GM23248 (cell line): ENCODE data around the gene PTPRD. TPM values are rescaled to one million over a fixed set of nuclear protein-coding genes. Genes with fewer than 3 reads are reported as not detected.

Experiments used
- DNase-seq: peaks from one replicate; pipeline ENCODE4 v3.0.0-alpha.2; 2015
- H2AFZ ChIP-seq: fragments of 200-600 bp; sonication (generic); 2 replicates; pipeline ENCODE4 v1.6.1; 2016; ENCODE audit warnings: antibody characterized with exemption
- H3F3A ChIP-seq: fragments of 200-600 bp; sonication (generic); 2 replicates; pipeline ENCODE4 v1.6.1; 2016; ENCODE audit warnings: mild to moderate bottlenecking, antibody characterized with exemption, mixed run types; ENCODE audit not compliant: insufficient read depth
- H3K27ac ChIP-seq: fragments of 200-600 bp; sonication (generic); 2 replicates; pipeline ENCODE4 v1.5.1; 2016; ENCODE audit warnings: mild to moderate bottlenecking
- H3K27me3 ChIP-seq: fragments of 200-600 bp; sonication (generic); replicated peaks from 2 replicates; pipeline ENCODE4 v1.6.1; 2016; ENCODE audit warnings: mild to moderate bottlenecking; ENCODE audit not compliant: insufficient read depth
- H3K36me3 ChIP-seq: fragments of 200-600 bp; sonication (generic); 2 replicates; pipeline ENCODE4 v1.6.1; 2016; ENCODE audit warnings: low read depth, mild to moderate bottlenecking
- H3K4me1 ChIP-seq: fragments of 200-600 bp; sonication (generic); 2 replicates; pipeline ENCODE4 v1.6.1; 2016; ENCODE audit warnings: mild to moderate bottlenecking; ENCODE audit not compliant: insufficient read depth
- H3K4me2 ChIP-seq: fragments of 200-600 bp; sonication (generic); one replicate; pipeline ENCODE4 v1.6.1; 2016; ENCODE audit warnings: mild to moderate bottlenecking; ENCODE audit not compliant: unreplicated experiment
- H3K4me3 ChIP-seq: fragments of 200-600 bp; sonication (generic); 2 replicates; pipeline ENCODE4 v1.5.1; 2016; ENCODE audit warnings: mild to moderate bottlenecking
- H3K79me2 ChIP-seq: fragments of 200-600 bp; sonication (generic); 2 replicates; pipeline ENCODE4 v1.6.1; 2016; ENCODE audit warnings: mild to moderate bottlenecking; ENCODE audit not compliant: insufficient read depth
- H3K9ac ChIP-seq: fragments of 200-600 bp; sonication (generic); 2 replicates; pipeline ENCODE4 v1.6.1; 2016; ENCODE audit warnings: mild to moderate bottlenecking
- H3K9me2 ChIP-seq: fragments of 200-600 bp; sonication (generic); 2 replicates; pipeline ENCODE4 v1.6.1; 2016; ENCODE audit warnings: mixed run types, mild to moderate bottlenecking, moderate library complexity; ENCODE audit not compliant: insufficient read depth
- H3K9me3 ChIP-seq: fragments of 200-600 bp; sonication (generic); one replicate; pipeline ENCODE4 v1.6.1; 2017; ENCODE audit warnings: low read depth
- H4K20me1 ChIP-seq: fragments of 200-600 bp; sonication (generic); 2 replicates; pipeline ENCODE4 v1.6.0; 2016; ENCODE audit not compliant: insufficient read depth
- EZH2 ChIP-seq: fragments of 200-600 bp; sonication (generic); IDR thresholded peaks from 2 replicates; pipeline ENCODE4 v1.6.1; 2018; ENCODE audit warnings: antibody characterized with exemption, mild to moderate bottlenecking; ENCODE audit not compliant: insufficient read depth, poor library complexity, severe bottlenecking
- EZH2phosphoT487 ChIP-seq: fragments of 200-600 bp; sonication (generic); IDR thresholded peaks from 2 replicates; pipeline ENCODE4 v1.6.1; 2018; ENCODE audit warnings: antibody characterized with exemption, moderate library complexity, mild to moderate bottlenecking, low read depth; ENCODE audit not compliant: insufficient read depth
- WGBS, 2 experiments: methylation state at CpG; one replicate each; pipeline ENCODE4 v1.1.6; 2015 to 2017; ENCODE audit warnings: low lambda C conversion rate in 2 of 2, low coverage in 1 of 2; ENCODE audit errors: missing lambda C conversion rate in 2 of 2; 5-methylcytosine and 5-hydroxymethylcytosine counted together
- in situ Hi-C: fragments of 300-500 bp; cut with MboI; formaldehyde crosslinking; loops from 2 replicates; pipeline ENCODE4 v1.15.0; 2020
- polyA plus RNA-seq: library from polyadenylated mRNA; unstranded; fragments of >200 nt; fragmentation: Nextera tagmentation; extraction: Ambion mirVana; gene quantifications from 2 replicates; pipeline ENCODE4 v1.2.1, GENCODE V29; 2016
- total RNA-seq: library from RNA; depleted of rRNA; stranded (reverse); fragments of >200 nt; shearing (Covaris generic); gene quantifications from 2 replicates; pipeline ENCODE4 v1.2.3, GENCODE V29; 2014

The PTPRD gene
- total and polyA plus RNA-seq, 2 experiments from 2014 or later = 0.05 TPM; not detected in 1

GRCh38 chr9:8531826-8532415 lies 2080.9 kb downstream of the PTPRD start:
- Histone ChIP-seq H3K27me3 (no peaks in the 10 kb centered on the region), H3K4me2 (no peak overlapping the region), H3K4me3 (no peak overlapping the region), H3K79me2 (no peaks in the 10 kb centered on the region), H3K4me1 (no peaks in the 10 kb centered on the region), H2AFZ (no peak overlapping the region), H3F3A (no peaks in the 10 kb centered on the region), H3K27ac (no peak overlapping the region), H4K20me1 (no peaks in the 10 kb centered on the region), H3K9me2 (no peaks in the 10 kb centered on the region), H3K9me3 (no peaks in the 10 kb centered on the region), H3K9ac (no peak overlapping the region), H3K36me3 (no peaks in the 10 kb centered on the region)
- no peak for TF ChIP-seq EZH2phosphoT487
- TF ChIP-seq EZH2 = no peak
- in situ Hi-C loops = no loop called here
- WGBS, 2 experiments = 8 to 13% methylated on average over 8 of the region's 8 CpGs
- DNase-seq = no peak

- Histone ChIP-seq H3K27me3 (no peaks in the 10 kb centered on the region), H3K36me3 (no peaks in the 10 kb centered on the region), H3F3A (no peaks in the 10 kb centered on the region), H3K4me3 (no peak overlapping the region), H3K4me2 (no peak overlapping the region), H3K9ac (no peak overlapping the region), H3K9me2 (no peaks in the 10 kb centered on the region), H3K4me1 (no peaks in the 10 kb centered on the region), H4K20me1 (no peaks in the 10 kb centered on the region), H3K79me2 (no peaks in the 10 kb centered on the region), H3K9me3 (no peaks in the 10 kb centered on the region), H3K27ac (no peak overlapping the region), H2AFZ (no peak overlapping the region)
- in situ Hi-C loops = no loop called here
- no peak for TF ChIP-seq EZH2
- DNase-seq = no peak
- 47% methylated on average over 3 of the region's 3 CpGs for WGBS, 2 experiments
Observed at GRCh38 chr9:8521112-8521511, 2091.7 kb downstream of the PTPRD start.

- 5 to 7% methylated on average over 2 of the region's 2 CpGs for WGBS, 2 experiments
- Histone ChIP-seq H3K27me3 (no peaks in the 10 kb centered on the region), H3K4me3 (no peak overlapping the region), H3K27ac (no peak overlapping the region), H3K9me2 (no peaks in the 10 kb centered on the region), H3K4me2 (no peak overlapping the region), H3K9ac (no peak overlapping the region), H3K4me1 (no peaks in the 10 kb centered on the region), H3K36me3 (no peaks in the 10 kb centered on the region), H3K79me2 (no peaks in the 10 kb centered on the region), H4K20me1 (no peaks in the 10 kb centered on the region), H3F3A (no peaks in the 10 kb centered on the region), H2AFZ (no peak overlapping the region), H3K9me3 (no peaks in the 10 kb centered on the region)
- in situ Hi-C loops = no loop called here
- TF ChIP-seq EZH2phosphoT487 (no peak), EZH2 (no peak)
- DNase-seq = no peak
Observed at GRCh38 chr9:8515748-8516147, 2097.1 kb downstream of the PTPRD start.

DNA sequence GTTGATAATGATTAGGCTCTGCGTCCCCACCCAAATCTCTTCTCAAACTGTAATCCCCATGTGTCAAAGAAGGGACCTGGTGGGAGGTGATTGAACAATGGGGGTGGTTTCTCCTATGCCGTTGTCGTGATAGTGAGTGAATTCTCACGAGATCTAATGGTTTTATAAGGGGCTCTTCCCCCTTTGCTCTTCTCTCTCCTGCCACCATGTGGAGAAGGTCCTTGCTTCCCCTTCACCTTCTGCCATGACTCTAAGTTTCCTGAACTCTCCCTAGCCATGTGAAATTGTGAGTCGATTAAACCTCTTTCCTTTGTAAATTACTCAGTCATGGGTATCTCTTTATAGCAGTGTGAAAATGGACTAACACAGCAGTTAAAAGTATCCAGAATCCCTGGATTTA lies 2098.0 kb downstream of the PTPRD start:
- H3K4me2 ChIP-seq = no peak overlapping the region
- H3K27ac ChIP-seq = no peak overlapping the region
- no peaks in the 10 kb centered on the region for H3F3A ChIP-seq
- H2AFZ ChIP-seq = no peak overlapping the region
- TF ChIP-seq EZH2 (no peak), EZH2phosphoT487 (no peak)
- no peaks in the 10 kb centered on the region for H3K9me3 ChIP-seq
- no peaks in the 10 kb centered on the region for H3K36me3 ChIP-seq
- H3K27me3 ChIP-seq = no peaks in the 10 kb centered on the region
- no peaks in the 10 kb centered on the region for H3K4me1 ChIP-seq
- no peak overlapping the region for H3K9ac ChIP-seq
- in situ Hi-C loops = no loop called here
- H3K4me3 ChIP-seq = no peak overlapping the region
- H3K9me2 ChIP-seq = no peaks in the 10 kb centered on the region
- H3K79me2 ChIP-seq = no peaks in the 10 kb centered on the region
- H4K20me1 ChIP-seq = no peaks in the 10 kb centered on the region
- DNase-seq = no peak
- 9 to 14% methylated on average over 5 of the region's 5 CpGs for WGBS, 2 experiments
